IMR-90 (cell line): ENCODE measurements around the gene GAGE12J.

ENCODE experiments used
- BHLHE40 ChIP-seq: fragments of 150-350 bp; IDR thresholded peaks from 2 replicates; pipeline ENCODE4 v1.6.1; 2016; ENCODE audit warnings: mild to moderate bottlenecking, low read depth, low read length
- CEBPB ChIP-seq: IDR thresholded peaks from 2 replicates; pipeline ENCODE4 v1.6.1; 2012; ENCODE audit warnings: low read depth, low read length, improper control_type of control experiment
- CTCF ChIP-seq: conservative IDR thresholded peaks from 2 replicates; pipeline ENCODE4 v1.5.1; 2012; ENCODE audit warnings: mild to moderate bottlenecking, low read depth, low read length, improper control_type of control experiment
- ELK1 ChIP-seq: fragments of 150-350 bp; IDR thresholded peaks from 2 replicates; pipeline ENCODE4 v1.6.1; 2016; ENCODE audit warnings: low read depth, mild to moderate bottlenecking, low read length, moderate library complexity, borderline replicate concordance
- FOS ChIP-seq: fragments of 150-350 bp; IDR thresholded peaks from 2 replicates; pipeline ENCODE4 v1.6.1; 2016; ENCODE audit warnings: low read depth, low read length
- MAFK ChIP-seq: IDR thresholded peaks from 2 replicates; pipeline ENCODE4 v1.6.1; 2012; ENCODE audit warnings: low read depth, low read length, improper control_type of control experiment
- MAZ ChIP-seq: IDR thresholded peaks from 2 replicates; pipeline ENCODE4 v1.6.1; 2012; ENCODE audit warnings: low read depth, mild to moderate bottlenecking, low read length, improper control_type of control experiment, moderate library complexity, borderline replicate concordance
- MXI1 ChIP-seq: IDR thresholded peaks from 2 replicates; pipeline ENCODE4 v1.6.1; 2012; ENCODE audit warnings: low read depth, mild to moderate bottlenecking, low read length, moderate library complexity, borderline replicate concordance
- POLR2A ChIP-seq: IDR thresholded peaks from 2 replicates; pipeline ENCODE4 v1.6.1; 2012; ENCODE audit warnings: mild to moderate bottlenecking, low read depth, low read length
- RAD21 ChIP-seq: IDR thresholded peaks from 2 replicates; pipeline ENCODE4 v1.6.1; 2012; ENCODE audit warnings: low read length, improper control_type of control experiment
- RCOR1 ChIP-seq: IDR thresholded peaks from 2 replicates; pipeline ENCODE4 v1.6.1; 2012; ENCODE audit warnings: mild to moderate bottlenecking, low read length, improper control_type of control experiment; ENCODE audit not compliant: insufficient replicate concordance
- USF2 ChIP-seq: fragments of 150-350 bp; IDR thresholded peaks from 2 replicates; pipeline ENCODE4 v1.6.1; 2017; ENCODE audit warnings: mild to moderate bottlenecking, antibody characterized with exemption, low read length, low read depth

- TF ChIP-seq POLR2A (no peak), MXI1 (no peak), CTCF (no peak), ELK1 (no peak), USF2 (no peak), FOS (no peak), RAD21 (no peak), BHLHE40 (no peak), MAZ (no peak), MAFK (no peak), CEBPB (no peak), RCOR1 (no peak)
Measured at GRCh38 chrX:49312176-49312575, 9.7 kb upstream of the GAGE12J start.
